AG08395 (cell line): ENCODE measurements around the gene SRI.
A peak's percentile ranks its signal among the peaks of the same experiment; 100 is the strongest.
"Not testable (repeated sequence)": the region's sequence is repeated elsewhere in the genome, so short reads cannot be mapped to it uniquely, and the experiment has no call there.

Source experiments
- DNase-seq: peaks from one replicate; pipeline ENCODE4 v3.0.0; 2012; ENCODE audit warnings: mixed read lengths, low spot score

SRI gene

DNA sequence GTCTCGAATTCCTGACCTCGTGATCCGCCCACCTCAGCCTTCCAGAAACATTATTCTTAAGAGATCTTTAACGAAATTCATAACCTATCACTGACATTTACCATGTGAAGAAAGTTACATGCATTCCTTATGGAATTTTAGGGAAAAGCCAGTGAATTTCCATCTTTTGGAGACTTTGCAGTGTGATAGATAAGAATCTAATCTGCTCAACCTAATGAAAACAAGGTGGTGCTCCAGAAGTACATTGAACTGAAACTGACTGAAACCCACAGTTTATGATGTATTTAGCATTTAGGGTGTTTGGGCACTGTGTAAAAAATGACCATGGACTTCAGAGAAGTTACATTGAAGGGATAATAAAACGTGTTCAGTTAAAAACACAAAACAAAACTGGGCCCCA, 43.6 kb downstream of the SRI start:
- DNase-seq = no peak

DNA sequence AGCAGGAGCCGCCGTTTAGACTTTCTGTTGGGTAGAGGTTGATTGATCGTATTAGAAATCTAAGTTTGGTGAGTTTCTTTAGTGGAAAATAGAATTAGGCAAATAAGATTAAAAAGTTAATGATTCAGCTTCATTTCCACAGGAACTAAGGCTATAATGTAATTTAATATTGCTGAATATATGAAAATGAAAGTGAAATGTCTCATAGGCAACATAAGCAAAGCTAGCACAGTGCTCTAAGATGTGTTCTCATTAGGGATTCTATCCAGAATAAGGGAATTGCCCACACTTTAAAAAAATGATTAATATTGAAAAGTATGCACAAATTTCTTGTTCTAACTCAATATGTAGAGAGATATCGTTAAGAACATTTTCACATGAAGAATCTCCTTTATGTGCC, 47.0 kb downstream of the SRI start:
- no peak for DNase-seq

DNA sequence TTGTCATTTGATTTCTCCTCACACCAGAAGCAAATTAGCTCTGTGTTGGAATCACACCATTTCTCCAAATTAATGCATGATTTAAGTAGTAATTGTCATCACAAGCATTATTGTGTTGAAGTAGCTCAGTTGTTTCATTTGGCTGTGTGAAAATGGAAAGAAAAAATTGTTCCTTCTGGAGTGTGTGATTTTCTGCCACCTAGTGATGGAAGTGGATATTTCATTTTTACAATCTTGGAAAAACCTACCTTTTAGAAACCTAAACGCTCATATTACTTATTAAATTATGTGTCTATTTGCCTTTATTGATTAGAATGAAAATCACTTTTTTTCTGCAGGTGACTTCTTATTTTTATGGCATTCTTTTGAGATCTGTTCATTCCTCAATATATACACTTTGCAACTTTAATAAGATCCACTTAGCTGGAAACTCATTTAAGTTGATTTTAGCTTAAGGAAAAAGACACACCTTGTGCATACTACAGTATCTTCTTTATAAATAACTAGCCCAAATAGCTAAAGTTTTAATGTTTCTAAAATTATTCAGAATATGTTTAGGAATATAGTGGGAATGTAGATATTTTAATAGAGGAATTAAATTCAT, 50.0 kb downstream of the SRI start:
- DNase-seq = peak; percentile 41

DNA sequence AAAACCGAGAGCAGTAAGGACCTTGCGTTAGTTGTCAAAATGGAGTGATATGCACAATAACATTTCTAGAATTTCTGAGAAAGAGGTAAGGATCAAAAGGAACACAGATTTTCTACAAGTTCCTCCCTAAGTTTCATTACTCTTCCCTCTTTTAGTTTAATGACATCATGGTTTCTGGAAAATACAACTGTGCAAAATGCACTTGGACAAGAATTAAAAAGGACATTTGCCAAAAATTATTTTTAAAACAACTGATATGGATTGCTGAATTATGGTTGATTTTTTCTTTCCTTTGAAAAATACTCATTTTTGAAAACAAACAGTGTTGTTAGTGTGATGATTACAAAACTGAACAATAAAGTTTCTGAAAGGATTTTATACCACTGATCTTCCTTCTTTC, 52.1 kb downstream of the SRI start:
- DNase-seq = no peak

DNA sequence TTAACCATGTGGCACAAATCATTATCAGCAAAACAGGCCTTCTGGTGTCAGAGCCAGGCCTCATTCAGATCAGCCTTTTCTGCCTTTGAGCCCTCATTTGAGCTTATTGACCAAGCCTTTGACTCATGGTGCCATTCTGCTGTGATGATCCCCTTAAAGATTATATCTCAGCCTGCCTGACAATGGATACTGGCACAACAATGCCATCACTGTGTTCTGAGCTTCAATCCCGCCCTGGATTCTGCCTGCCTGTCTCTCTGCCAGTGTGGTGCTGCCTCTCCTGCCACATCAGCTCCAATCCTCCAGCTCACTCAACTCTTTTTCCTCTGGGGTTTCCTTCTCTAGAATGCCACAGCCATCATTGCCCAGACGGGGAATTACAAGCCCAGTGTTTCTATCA, 52.6 kb downstream of the SRI start:
- DNase-seq = no peak

DNA sequence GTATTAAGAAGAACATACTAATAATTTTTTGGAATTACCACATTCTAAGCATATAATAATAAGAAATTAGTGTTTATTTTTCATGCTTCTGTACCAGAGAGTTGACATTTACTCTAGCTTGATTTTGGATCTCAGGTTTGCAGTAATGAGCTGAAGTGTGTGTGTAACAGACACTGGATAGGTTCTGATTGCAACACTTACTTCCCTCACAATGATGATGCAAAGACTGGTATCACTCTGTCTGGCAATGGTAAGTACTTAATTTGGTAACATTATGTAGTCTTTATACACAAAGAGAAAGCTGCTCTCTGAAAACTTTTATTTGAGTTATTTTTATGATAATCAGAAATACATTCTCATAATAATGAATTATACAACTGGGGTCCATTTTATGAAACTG, 54.1 kb downstream of the SRI start:
- no peak for DNase-seq

DNA sequence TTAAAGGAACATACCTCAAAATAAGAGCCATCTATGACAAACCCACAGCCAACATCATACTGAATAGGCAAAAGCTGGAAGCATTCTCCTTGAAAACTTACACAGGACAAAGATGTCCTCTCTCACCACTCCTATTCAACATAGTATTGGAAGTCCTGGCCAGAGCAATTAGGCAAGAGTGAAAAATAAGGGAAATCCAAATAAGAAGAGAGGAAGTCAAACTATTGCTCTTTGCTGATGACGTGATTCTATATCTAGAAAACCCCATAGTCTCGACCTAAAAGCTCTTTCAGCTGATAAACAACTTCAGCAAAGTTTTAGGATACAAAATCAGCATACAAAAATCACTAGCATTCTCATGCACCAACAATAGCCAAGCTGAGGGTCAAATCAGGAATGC, 60.1 kb downstream of the SRI start:
- not testable (repeated sequence) for DNase-seq

DNA sequence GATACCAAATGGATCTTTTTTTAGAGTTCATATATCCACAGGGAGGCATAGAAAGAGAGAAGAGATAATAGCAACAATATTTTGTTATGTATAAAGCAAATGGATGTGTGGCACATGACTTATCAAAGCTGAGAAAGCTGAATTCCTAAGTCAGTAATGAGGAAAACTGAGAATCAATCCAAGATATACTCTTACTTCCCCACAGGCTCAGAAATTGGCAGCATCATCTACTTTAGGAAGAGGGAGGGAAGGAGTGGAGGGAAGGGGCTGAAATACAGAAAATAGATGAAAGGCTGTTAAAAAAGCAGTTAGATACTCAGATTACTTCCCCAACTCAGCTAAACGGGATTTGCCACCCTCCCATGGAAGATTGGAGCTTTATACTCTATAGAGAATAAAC, 63.5 kb downstream of the SRI start:
- DNase-seq = no peak

DNA sequence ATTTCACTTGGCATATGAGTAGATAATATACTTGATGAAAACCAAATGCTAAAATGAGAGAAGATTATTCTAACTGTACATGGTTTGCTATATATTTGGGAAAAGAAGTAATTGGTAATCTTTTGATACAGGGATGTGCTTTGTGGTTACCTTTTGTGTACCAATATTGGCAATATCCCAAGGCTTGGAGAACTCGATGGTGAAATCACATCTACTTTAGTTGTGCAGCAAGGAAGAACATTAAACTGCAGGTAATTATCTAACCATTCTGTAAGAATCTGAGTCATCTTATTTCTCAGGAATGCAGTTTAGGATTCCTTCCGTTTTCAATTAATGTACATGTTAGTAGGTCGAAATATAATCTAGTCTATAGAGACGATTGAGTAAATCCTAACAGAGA, 64.1 kb downstream of the SRI start:
- no peak for DNase-seq
